Neural progenitor cell (in vitro differentiated cells): ENCODE results near the gene UAP1L1.

Experiments
- EZH2 ChIP-seq: fragments of 200-600 bp; sonication (generic); IDR thresholded peaks from 2 replicates; pipeline ENCODE4 v1.6.1; 2017; ENCODE audit warnings: antibody characterized with exemption, mild to moderate bottlenecking, moderate library complexity
- EZH2phosphoT487 ChIP-seq: fragments of 200-600 bp; sonication (generic); IDR thresholded peaks from 2 replicates; pipeline ENCODE4 v1.6.1; 2017; ENCODE audit warnings: antibody characterized with exemption
- TF ChIP-seq, protein P1 (sequence below): fragments of 200-600 bp; sonication (generic); IDR thresholded peaks from 2 replicates; pipeline ENCODE4 v1.5.1; 2017; ENCODE audit warnings: antibody characterized with exemption, mild to moderate bottlenecking

DNA sequence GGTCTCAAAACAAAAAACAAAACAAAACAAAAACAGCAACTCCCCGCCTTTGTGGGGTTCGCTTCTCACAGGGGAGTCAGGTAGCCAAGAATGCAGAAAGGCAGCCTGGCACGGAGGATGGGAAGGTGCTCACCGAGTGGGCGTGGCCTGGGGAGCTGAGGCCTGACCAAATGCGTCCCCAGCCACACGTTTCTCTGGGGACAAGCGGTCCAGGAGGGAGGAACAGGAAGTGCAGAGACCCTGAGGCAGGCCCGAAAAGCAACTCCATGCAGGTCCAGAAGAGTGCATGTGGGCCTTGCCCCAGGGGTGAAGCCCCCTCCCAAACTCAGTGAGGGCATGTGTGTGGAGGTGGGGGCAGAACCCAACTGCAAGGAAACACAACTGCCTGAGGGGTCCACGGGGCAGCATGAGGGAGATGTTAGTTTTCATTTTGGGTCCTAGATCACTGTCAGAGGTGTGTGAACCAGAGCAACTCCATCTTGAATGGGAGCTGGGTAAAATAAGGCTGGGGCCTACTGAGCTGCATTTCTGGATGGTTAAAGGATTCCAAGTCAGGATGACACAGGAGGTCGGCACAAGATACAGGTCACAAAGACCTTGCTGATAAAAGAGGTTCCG is 2.6 kb upstream of the UAP1L1 start:
- TF ChIP-seq, protein P1, sequence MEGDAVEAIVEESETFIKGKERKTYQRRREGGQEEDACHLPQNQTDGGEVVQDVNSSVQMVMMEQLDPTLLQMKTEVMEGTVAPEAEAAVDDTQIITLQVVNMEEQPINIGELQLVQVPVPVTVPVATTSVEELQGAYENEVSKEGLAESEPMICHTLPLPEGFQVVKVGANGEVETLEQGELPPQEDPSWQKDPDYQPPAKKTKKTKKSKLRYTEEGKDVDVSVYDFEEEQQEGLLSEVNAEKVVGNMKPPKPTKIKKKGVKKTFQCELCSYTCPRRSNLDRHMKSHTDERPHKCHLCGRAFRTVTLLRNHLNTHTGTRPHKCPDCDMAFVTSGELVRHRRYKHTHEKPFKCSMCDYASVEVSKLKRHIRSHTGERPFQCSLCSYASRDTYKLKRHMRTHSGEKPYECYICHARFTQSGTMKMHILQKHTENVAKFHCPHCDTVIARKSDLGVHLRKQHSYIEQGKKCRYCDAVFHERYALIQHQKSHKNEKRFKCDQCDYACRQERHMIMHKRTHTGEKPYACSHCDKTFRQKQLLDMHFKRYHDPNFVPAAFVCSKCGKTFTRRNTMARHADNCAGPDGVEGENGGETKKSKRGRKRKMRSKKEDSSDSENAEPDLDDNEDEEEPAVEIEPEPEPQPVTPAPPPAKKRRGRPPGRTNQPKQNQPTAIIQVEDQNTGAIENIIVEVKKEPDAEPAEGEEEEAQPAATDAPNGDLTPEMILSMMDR: no peak
- TF ChIP-seq EZH2phosphoT487 (no peak), EZH2 (no peak)
